HepG2 (cell line): ENCODE measurements around the gene TMTC3. TPM values are rescaled to one million over a fixed set of nuclear protein-coding genes. Genes with fewer than 3 reads are reported as not detected.
A peak's percentile ranks its signal among the peaks of the same experiment; 100 is the strongest.

Experiments
- ATAC-seq: fragments of 200-7000 bp; cut with Tn5 transposase; 3 replicates; pipeline ENCODE4 v1.9.1; 2020; ENCODE audit warnings: mild to moderate bottlenecking, moderate library complexity
- BruUV-seq: library from RNA; stranded (reverse); fragments of 400-500 nt; replicated peaks from 2 replicates; lab custom pipeline; 2021; lab: Mats Ljungman, UMichigan
- CTCF ChIA-PET: fragments of 300-600 bp; formaldehyde crosslinking; extraction: SDS; loops from one replicate; lab custom pipeline; 2021; ENCODE audit warnings: low total read pairs, inconsistent platforms, low intra/inter-chr PET ratio; lab: Yijun Ruan, JAX
- POLR2A ChIA-PET: fragments of 350-600 bp; sonication (Branson Sonifier 250); formaldehyde crosslinking; loops from one replicate; lab custom pipeline; 2020; ENCODE audit warnings: antibody characterized with exemption, inconsistent platforms; lab: Yijun Ruan, JAX
- DNase-seq: peaks from one replicate; pipeline ENCODE4 v3.0.0-alpha.2; 2015; ENCODE audit warnings: low spot score
- FAIRE-seq: peaks from 3 replicates; lab custom pipeline; 2011; peaks lifted over from hg19 to GRCh38; lab: Jason Lieb, UNC
- H2AFZ ChIP-seq: one replicate; pipeline ENCODE4 v1.6.1; 2011; ENCODE audit warnings: low read length, inconsistent platforms
- H3K27ac ChIP-seq: fragments of 300-600 bp; 3 replicates; pipeline ENCODE4 v1.8.0; 2011; ENCODE audit warnings: mixed run types, mild to moderate bottlenecking, mixed read lengths, low read length, inconsistent platforms; ENCODE audit not compliant: insufficient read depth; ENCODE audit errors: extremely low read length
- H3K27me3 ChIP-seq, 2 experiments: fragments of 200-600 bp in 1 of 2; 2 replicates in 1 of 2; 3 replicates in 1 of 2; pipeline versions ENCODE4 v1.6.0 to v1.8.0; 2011; ENCODE audit warnings: low read length in 2 of 2, mild to moderate bottlenecking in 2 of 2, moderate library complexity in 2 of 2, inconsistent platforms in 1 of 2; ENCODE audit not compliant: insufficient read depth in 2 of 2, control insufficient read depth in 1 of 2
- H3K36me3 ChIP-seq, 2 experiments: fragments of 200-600 bp in 1 of 2; replicated peaks in 1 of 2; 2 replicates in 1 of 2; 3 replicates in 1 of 2; pipeline versions ENCODE4 v1.5.1 to v1.8.0; 2011; ENCODE audit warnings: low read length in 2 of 2, inconsistent platforms in 1 of 2; ENCODE audit not compliant: insufficient read depth in 2 of 2, control insufficient read depth in 1 of 2
- H3K4me1 ChIP-seq: 2 replicates; pipeline ENCODE4 v1.5.1; 2012; ENCODE audit warnings: low read length, inconsistent platforms; ENCODE audit not compliant: insufficient read depth
- H3K4me2 ChIP-seq: 2 replicates; pipeline ENCODE4 v1.6.0; 2011; ENCODE audit warnings: low read depth, low read length, inconsistent platforms
- H3K4me3 ChIP-seq, 3 experiments: fragments of 200-600 bp in 1 of 3; sonication (generic), shearing (Covaris generic) in 1 of 3; replicated peaks in 1 of 3; 2 replicates each; pipeline ENCODE4 v1.5.1; 2011 to 2016; ENCODE audit warnings: low read length in 3 of 3, inconsistent platforms in 2 of 3, low read depth in 2 of 3, mild to moderate bottlenecking in 2 of 3, control low read depth in 1 of 3, mixed read lengths in 1 of 3; ENCODE audit not compliant: insufficient read depth in 1 of 3
- H3K79me2 ChIP-seq: one replicate; pipeline ENCODE4 v1.6.1; 2011; ENCODE audit warnings: low read length, inconsistent platforms; ENCODE audit not compliant: insufficient read depth
- H3K9ac ChIP-seq: 2 replicates; pipeline ENCODE4 v1.6.0; 2011; ENCODE audit warnings: mild to moderate bottlenecking, low read depth, low read length, inconsistent platforms; ENCODE audit not compliant: insufficient read depth
- H3K9me3 ChIP-seq: 2 replicates; pipeline ENCODE4 v1.5.1; 2012; ENCODE audit warnings: mild to moderate bottlenecking, low read length
- H4K20me1 ChIP-seq: 2 replicates; pipeline ENCODE4 v1.6.0; 2011; ENCODE audit warnings: inconsistent platforms, mild to moderate bottlenecking, low read length, moderate library complexity; ENCODE audit not compliant: insufficient read depth
- HOXA9 ChIP-seq: sonication (generic); formaldehyde crosslinking; IDR thresholded peaks from 2 replicates; pipeline ENCODE4 v1.8.1; 2022; ENCODE audit warnings: missing genetic modification reagents, mild to moderate bottlenecking, moderate library complexity, borderline replicate concordance
- MAFK ChIP-seq, 2 experiments: IDR thresholded peaks in 1 of 2; conservative IDR thresholded peaks in 1 of 2; 2 replicates each; pipeline ENCODE4 v1.6.1; 2011; ENCODE audit warnings: improper control_type of control experiment in 2 of 2, low read length in 2 of 2
- NFATC3 ChIP-seq: sonication (generic); formaldehyde crosslinking; IDR thresholded peaks from 2 replicates; pipeline ENCODE4 v1.5.1; 2020; ENCODE audit warnings: mild to moderate bottlenecking, missing genetic modification reagents
- NFE2L2 ChIP-seq: fragments of 150-350 bp; IDR thresholded peaks from 2 replicates; pipeline ENCODE4 v1.6.1; 2014; ENCODE audit warnings: low read length
- YEATS2 ChIP-seq: sonication (generic); formaldehyde crosslinking; IDR thresholded peaks from 2 replicates; pipeline ENCODE4 v1.4.0; 2020; ENCODE audit warnings: missing genetic modification reagents, borderline replicate concordance
- ZNF607 ChIP-seq: sonication (generic); formaldehyde crosslinking; IDR thresholded peaks from 2 replicates; pipeline ENCODE4 v1.5.1; 2020; ENCODE audit warnings: missing genetic modification reagents, mild to moderate bottlenecking, borderline replicate concordance
- ZNF841 ChIP-seq: sonication (generic); formaldehyde crosslinking; IDR thresholded peaks from 2 replicates; pipeline ENCODE4 v1.8.1; 2023; ENCODE audit warnings: missing genetic modification reagents, borderline replicate concordance
- ZNF850 ChIP-seq: sonication (generic); formaldehyde crosslinking; conservative IDR thresholded peaks from 2 replicates; pipeline ENCODE4 v1.9.0; 2021; ENCODE audit warnings: mild to moderate bottlenecking, missing genetic modification reagents
- WGBS: methylation state at CpG from one replicate; pipeline ENCODE4 v1.1.6; 2017; ENCODE audit warnings: low lambda C conversion rate; 5-methylcytosine and 5-hydroxymethylcytosine counted together
- in situ Hi-C: cut with HindIII; loops from 2 replicates; pipeline ENCODE4 v1.10.0; 2017; ENCODE audit warnings: low pct_unique_long_range_greater_than_20kb; ENCODE audit not compliant: extremely low pct_ligation_motif_present
- intact Hi-C: fragments of 100-400 bp; cut with micrococcal nuclease; formaldehyde crosslinking; loops from one replicate; pipeline ENCODE4 v1.10.0; 2022; ENCODE audit not compliant: unreplicated experiment
- polyA plus RNA-seq, 8 experiments: library from polyadenylated mRNA; depleted of rRNA in 3 of 8; stranded (reverse) in 7 of 8; unstranded in 1 of 8; fragments of >200 nt; fragmentation: Illumina TruSeq in 4 of 8; extraction: Trizol in 4 of 8; gene quantifications; 2 replicates each; pipeline versions ENCODE4 v1.2.1 to v1.2.3, GENCODE V29; 2011 to 2016; ENCODE audit warnings: low read depth in 4 of 8, missing spikeins in 1 of 8, mixed read lengths in 1 of 8; ENCODE audit not compliant: insufficient read depth in 1 of 8
- total RNA-seq, 5 experiments: library from RNA; depleted of rRNA; stranded (reverse); fragments of >200 nt; fragmentation: Illumina TruSeq; extraction: Trizol; gene quantifications; 2 replicates each; pipeline ENCODE4 v1.2.3, GENCODE V29; 2016; ENCODE audit warnings: low read depth in 1 of 5
- TF ChIP-seq, protein P1 (sequence below): sonication (generic); formaldehyde crosslinking; IDR thresholded peaks from 2 replicates; pipeline ENCODE4 v1.5.0; 2020; ENCODE audit warnings: missing genetic modification reagents, mild to moderate bottlenecking, borderline replicate concordance
- TF ChIP-seq, protein P2 (sequence below): fragments of 450-650 bp; IDR thresholded peaks from 2 replicates; pipeline ENCODE4 v1.6.1; 2017
- TF ChIP-seq, protein P3 (sequence below): sonication (generic); formaldehyde crosslinking; IDR thresholded peaks from 2 replicates; pipeline ENCODE4 v1.4.0; 2020; ENCODE audit warnings: missing genetic modification reagents
- TF ChIP-seq, protein P4 (sequence below): sonication (generic); formaldehyde crosslinking; IDR thresholded peaks from 2 replicates; pipeline ENCODE4; 2020; ENCODE audit warnings: missing genetic modification reagents, mild to moderate bottlenecking, borderline replicate concordance

TMTC3 gene
- total and polyA plus RNA-seq, 2 of the 13 experiments (the other 11 are each of a cell fraction or from before 2014, with no cell fraction given): 6.3 to 22.5 TPM

DNA sequence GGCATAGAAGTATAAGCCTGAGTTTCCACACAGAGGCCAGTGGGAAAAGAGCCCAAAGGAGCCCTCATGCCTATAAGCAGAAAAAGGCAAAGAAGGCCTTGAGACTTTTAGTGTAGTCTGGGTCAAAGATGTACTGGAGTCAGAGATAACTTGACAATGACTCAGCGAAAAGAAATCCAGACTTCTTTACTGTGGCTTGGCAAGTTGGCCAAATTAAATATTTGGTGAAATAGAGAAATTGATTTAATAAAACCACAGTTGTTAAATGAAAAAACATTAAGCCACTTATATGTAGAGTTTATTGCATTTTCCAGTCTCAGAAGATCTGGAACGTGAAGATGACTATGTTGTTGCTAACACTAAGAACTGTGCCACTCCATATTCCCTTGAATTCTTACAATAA lies 105.1 kb downstream of the TMTC3 start:
- ATAC-seq (no peak), DNase-seq (no peak), FAIRE-seq (no peak)
- 2% methylated on average over 2 of the region's 2 CpGs for WGBS
- intact Hi-C loops (no loop called here), in situ Hi-C loops (no loop called here)
- ChIA-PET CTCF (no interaction called here), POLR2A (no interaction called here)
- Histone ChIP-seq H3K36me3 (no peaks in the 10 kb centered on the region), H3K79me2 (no peaks in the 10 kb centered on the region), H2AFZ (no peak overlapping the region), H3K4me2 (no peak overlapping the region), H3K9me3 (no peaks in the 10 kb centered on the region), H3K4me3 (no peak overlapping the region), H4K20me1 (no peaks in the 10 kb centered on the region), H3K4me1 (no peaks in the 10 kb centered on the region), H3K9ac (no peak overlapping the region), H3K27me3 (no peaks in the 10 kb centered on the region), H3K27ac (no peak overlapping the region)
- BruUV-seq: no TSS peak
- TF ChIP-seq ZNF607 (CRISPR knock-in tag) (no peak), MAFK (conservative IDR thresholded peaks at IDR 0.05 in 1 of 2, IDR thresholded peaks at IDR 0.05 in 1 of 2; ENCODE audit: low read length in 2 of 2) (peak; percentile 21 to 48; a peak in 3 of 4 replicates), NFE2L2 (peak; percentile 90), HOXA9 (no peak)

DNA sequence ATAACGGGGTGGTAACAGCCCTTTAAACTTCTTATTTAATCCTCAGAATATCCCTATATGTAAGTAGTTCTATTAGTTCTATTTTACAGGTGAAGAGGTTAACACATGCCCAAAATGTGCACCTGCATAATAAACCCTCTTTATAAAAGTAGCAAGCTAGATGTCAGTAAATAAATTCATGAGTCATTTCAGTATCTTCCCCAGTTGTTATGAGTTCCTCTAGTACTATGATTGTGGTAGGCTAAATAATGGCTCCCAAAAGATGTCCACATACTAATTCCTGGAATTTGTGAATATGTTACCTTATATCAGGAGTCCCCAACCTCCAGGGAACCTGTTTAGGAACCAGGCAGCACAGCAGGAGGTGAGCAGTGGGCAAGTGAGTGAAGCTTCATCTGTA lies 106.5 kb downstream of the TMTC3 start:
- DNase-seq: no peak
- POLR2A ChIA-PET: no interaction called here
- no peak overlapping the region for H2AFZ ChIP-seq
- FAIRE-seq: no peak
- BruUV-seq: no TSS peak
- CTCF ChIA-PET: no interaction called here
- no peak overlapping the region for H3K4me2 ChIP-seq
- intact Hi-C loops: no loop called here
- H3K9me3 ChIP-seq: no peaks in the 10 kb centered on the region
- H3K4me1 ChIP-seq: no peaks in the 10 kb centered on the region
- no peak overlapping the region for H3K9ac ChIP-seq
- WGBS: 0% methylated on average over 1 of the region's 1 CpG
- no peaks in the 10 kb centered on the region for H3K79me2 ChIP-seq
- H4K20me1 ChIP-seq: no peaks in the 10 kb centered on the region
- H3K27ac ChIP-seq: no peak overlapping the region
- H3K27me3 ChIP-seq: no peaks in the 10 kb centered on the region
- H3K4me3 ChIP-seq: no peak overlapping the region
- no peak for ATAC-seq
- in situ Hi-C loops: no loop called here
- H3K36me3 ChIP-seq: no peaks in the 10 kb centered on the region
- TF ChIP-seq, protein P1, sequence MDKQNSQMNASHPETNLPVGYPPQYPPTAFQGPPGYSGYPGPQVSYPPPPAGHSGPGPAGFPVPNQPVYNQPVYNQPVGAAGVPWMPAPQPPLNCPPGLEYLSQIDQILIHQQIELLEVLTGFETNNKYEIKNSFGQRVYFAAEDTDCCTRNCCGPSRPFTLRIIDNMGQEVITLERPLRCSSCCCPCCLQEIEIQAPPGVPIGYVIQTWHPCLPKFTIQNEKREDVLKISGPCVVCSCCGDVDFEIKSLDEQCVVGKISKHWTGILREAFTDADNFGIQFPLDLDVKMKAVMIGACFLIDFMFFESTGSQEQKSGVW: no peak
- TF ChIP-seq YEATS2 (CRISPR knock-in tag) (no peak), ZNF850 (CRISPR knock-in tag) (no peak), ZNF841 (no peak), NFATC3 (CRISPR knock-in tag) (no peak)
- TF ChIP-seq, protein P2, sequence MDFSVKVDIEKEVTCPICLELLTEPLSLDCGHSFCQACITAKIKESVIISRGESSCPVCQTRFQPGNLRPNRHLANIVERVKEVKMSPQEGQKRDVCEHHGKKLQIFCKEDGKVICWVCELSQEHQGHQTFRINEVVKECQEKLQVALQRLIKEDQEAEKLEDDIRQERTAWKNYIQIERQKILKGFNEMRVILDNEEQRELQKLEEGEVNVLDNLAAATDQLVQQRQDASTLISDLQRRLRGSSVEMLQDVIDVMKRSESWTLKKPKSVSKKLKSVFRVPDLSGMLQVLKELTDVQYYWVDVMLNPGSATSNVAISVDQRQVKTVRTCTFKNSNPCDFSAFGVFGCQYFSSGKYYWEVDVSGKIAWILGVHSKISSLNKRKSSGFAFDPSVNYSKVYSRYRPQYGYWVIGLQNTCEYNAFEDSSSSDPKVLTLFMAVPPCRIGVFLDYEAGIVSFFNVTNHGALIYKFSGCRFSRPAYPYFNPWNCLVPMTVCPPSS: no peak
- TF ChIP-seq, protein P3, sequence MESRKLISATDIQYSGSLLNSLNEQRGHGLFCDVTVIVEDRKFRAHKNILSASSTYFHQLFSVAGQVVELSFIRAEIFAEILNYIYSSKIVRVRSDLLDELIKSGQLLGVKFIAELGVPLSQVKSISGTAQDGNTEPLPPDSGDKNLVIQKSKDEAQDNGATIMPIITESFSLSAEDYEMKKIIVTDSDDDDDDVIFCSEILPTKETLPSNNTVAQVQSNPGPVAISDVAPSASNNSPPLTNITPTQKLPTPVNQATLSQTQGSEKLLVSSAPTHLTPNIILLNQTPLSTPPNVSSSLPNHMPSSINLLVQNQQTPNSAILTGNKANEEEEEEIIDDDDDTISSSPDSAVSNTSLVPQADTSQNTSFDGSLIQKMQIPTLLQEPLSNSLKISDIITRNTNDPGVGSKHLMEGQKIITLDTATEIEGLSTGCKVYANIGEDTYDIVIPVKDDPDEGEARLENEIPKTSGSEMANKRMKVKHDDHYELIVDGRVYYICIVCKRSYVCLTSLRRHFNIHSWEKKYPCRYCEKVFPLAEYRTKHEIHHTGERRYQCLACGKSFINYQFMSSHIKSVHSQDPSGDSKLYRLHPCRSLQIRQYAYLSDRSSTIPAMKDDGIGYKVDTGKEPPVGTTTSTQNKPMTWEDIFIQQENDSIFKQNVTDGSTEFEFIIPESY (CRISPR knock-in tag): no peak
- TF ChIP-seq, protein P4, sequence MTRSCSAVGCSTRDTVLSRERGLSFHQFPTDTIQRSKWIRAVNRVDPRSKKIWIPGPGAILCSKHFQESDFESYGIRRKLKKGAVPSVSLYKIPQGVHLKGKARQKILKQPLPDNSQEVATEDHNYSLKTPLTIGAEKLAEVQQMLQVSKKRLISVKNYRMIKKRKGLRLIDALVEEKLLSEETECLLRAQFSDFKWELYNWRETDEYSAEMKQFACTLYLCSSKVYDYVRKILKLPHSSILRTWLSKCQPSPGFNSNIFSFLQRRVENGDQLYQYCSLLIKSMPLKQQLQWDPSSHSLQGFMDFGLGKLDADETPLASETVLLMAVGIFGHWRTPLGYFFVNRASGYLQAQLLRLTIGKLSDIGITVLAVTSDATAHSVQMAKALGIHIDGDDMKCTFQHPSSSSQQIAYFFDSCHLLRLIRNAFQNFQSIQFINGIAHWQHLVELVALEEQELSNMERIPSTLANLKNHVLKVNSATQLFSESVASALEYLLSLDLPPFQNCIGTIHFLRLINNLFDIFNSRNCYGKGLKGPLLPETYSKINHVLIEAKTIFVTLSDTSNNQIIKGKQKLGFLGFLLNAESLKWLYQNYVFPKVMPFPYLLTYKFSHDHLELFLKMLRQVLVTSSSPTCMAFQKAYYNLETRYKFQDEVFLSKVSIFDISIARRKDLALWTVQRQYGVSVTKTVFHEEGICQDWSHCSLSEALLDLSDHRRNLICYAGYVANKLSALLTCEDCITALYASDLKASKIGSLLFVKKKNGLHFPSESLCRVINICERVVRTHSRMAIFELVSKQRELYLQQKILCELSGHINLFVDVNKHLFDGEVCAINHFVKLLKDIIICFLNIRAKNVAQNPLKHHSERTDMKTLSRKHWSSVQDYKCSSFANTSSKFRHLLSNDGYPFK (CRISPR knock-in tag): no peak
